Breast epithelium (tissue), 3 donors: ENCODE data around the gene TMLHE.
"Not testable (repeated sequence)": the region's sequence is repeated elsewhere in the genome, so short reads cannot be mapped to it uniquely, and the experiment has no call there.

Experiments used
- CTCF ChIP-seq, 3 donors: fragments of 450-650 bp; IDR thresholded peaks; one replicate each; pipeline ENCODE4 v1.5.1; 2016 to 2017; ENCODE audit warnings: antibody characterized with exemption in 3 of 3, mild to moderate bottlenecking in 3 of 3, moderate library complexity in 3 of 3
- POLR2A ChIP-seq: fragments of 450-650 bp; IDR thresholded peaks from one replicate; pipeline ENCODE4 v1.6.1; 2016; ENCODE audit warnings: antibody characterized with exemption, mild to moderate bottlenecking, moderate library complexity
- POLR2AphosphoS5 ChIP-seq, 3 donors: sonication (generic); formaldehyde crosslinking; IDR thresholded peaks; one replicate each; pipeline ENCODE4 v1.6.1; 2017; ENCODE audit warnings: antibody characterized with exemption in 3 of 3

DNA sequence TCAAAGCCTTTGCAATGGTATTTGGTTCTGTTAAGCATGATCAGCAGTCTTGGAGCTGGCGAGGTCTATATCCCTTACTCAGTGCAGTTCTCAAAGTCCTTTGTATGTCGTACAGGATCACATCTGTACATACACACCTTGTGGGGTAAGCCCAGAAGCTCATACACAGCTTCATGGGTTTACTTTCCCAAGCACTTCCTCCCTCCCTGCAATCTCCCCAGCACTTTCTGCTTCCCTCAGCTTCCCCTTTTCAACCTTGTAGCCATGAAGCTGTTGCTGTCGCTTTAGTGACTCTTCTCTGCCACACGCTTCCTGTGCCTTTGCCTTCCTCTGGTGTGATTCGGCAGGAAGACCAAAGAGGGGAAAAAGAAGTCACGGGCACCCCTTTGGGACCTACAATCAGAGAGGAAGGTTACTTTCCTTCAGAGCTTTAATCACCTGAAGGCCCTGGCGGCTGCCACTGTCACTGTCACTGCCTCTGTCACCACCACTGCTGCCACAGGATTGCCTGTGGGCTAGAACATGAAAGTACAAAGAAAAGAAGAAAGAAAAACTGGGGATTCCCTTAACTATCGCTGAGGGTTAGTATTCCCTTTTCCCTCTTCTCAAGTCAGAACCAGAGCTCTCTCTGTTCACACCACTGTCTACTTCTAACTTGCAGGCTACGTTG lies 146.3 kb downstream of the TMLHE start:
- TF ChIP-seq CTCF (IDR thresholded peaks at IDR 0.05); POLR2A; POLR2AphosphoS5 (IDR thresholded peaks at IDR 0.05): not testable (repeated sequence)
